Stomach (tissue), 9 donors: Measurements from ENCODE around the gene ZNF844. TPM values are rescaled to one million over a fixed set of nuclear protein-coding genes. Genes with fewer than 3 reads are reported as not detected.

ENCODE experiments used
- DNase-seq, 2 donors: peaks; one replicate each; pipeline versions ENCODE4 v3.0.0 to v3.0.0-alpha.2; 2013 to 2019
- H3K27ac ChIP-seq, 5 donors: fragments of 200-600 bp in 4 of 5; sonication (generic) in 4 of 5; one replicate each; pipeline ENCODE4 v1.5.1; 2013 to 2019; ENCODE audit warnings: mild to moderate bottlenecking in 1 of 5, moderate library complexity in 1 of 5
- H3K27me3 ChIP-seq, 3 donors: fragments of 200-600 bp; sonication (generic); one replicate each; pipeline ENCODE4 v1.5.1; 2017 to 2019; ENCODE audit warnings: mixed run types in 1 of 3
- H3K36me3 ChIP-seq, 4 donors: fragments of 200-600 bp; sonication (generic); 1 replicate in 3 of 4; 2 replicates in 1 of 4; pipeline ENCODE4 v1.5.1; 2016 to 2019
- H3K4me1 ChIP-seq, 4 donors: fragments of 200-600 bp; sonication (generic); one replicate each; pipeline ENCODE4 v1.5.1; 2016 to 2019
- H3K4me3 ChIP-seq, 4 donors: fragments of 200-600 bp; sonication (generic) in 3 of 4; one replicate each; pipeline ENCODE4 v1.5.1; 2016 to 2019; ENCODE audit warnings: mild to moderate bottlenecking in 1 of 4
- H3K9me3 ChIP-seq, 4 donors: fragments of 200-600 bp; sonication (generic); one replicate each; pipeline ENCODE4 v1.5.1; 2016 to 2019
- EP300 ChIP-seq: sonication (generic); formaldehyde crosslinking; IDR thresholded peaks from one replicate; pipeline ENCODE4 v1.6.1; 2017; ENCODE audit warnings: antibody characterized with exemption
- POLR2A ChIP-seq, 4 donors: fragments of 450-650 bp; IDR thresholded peaks; one replicate each; pipeline ENCODE4 v1.6.1; 2016; ENCODE audit warnings: antibody characterized with exemption in 4 of 4, control low read depth in 2 of 4, mild to moderate bottlenecking in 1 of 4, moderate library complexity in 1 of 4
- POLR2AphosphoS5 ChIP-seq, 3 donors: sonication (generic); formaldehyde crosslinking; IDR thresholded peaks; one replicate each; pipeline ENCODE4 v1.6.1; 2016; ENCODE audit warnings: antibody characterized with exemption in 3 of 3
- WGBS, 5 donors: extraction: QIAGEN DNeasy Blood & Tissue Kit in 3 of 5; methylation state at CpG; one replicate each; pipeline versions ENCODE4 v1.1.5 to v1.1.7; 2013 to 2018; 5-methylcytosine and 5-hydroxymethylcytosine counted together
- intact Hi-C: fragments of 100-400 bp; cut with DNase I; formaldehyde crosslinking; loops from one replicate; pipeline ENCODE4 v1.15.1; 2023; ENCODE audit warnings: low total_unique reads
- polyA plus RNA-seq, 3 donors: library from polyadenylated mRNA; stranded (reverse); fragments of 200-250 nt; gene quantifications; one replicate each; pipeline ENCODE4 v1.2.3, GENCODE V29; 2013
- total RNA-seq, 5 donors: library from RNA; depleted of rRNA; stranded (reverse); fragments of >200 nt; gene quantifications; one replicate each; pipeline versions ENCODE4 v1.1.0 to v1.2.3, GENCODE V29; 2014 to 2016
- TF ChIP-seq, protein P1 (sequence below), 7 experiments: fragments of 450-650 bp in 4 of 7; fragments of 200-600 bp in 3 of 7; sonication (generic) in 3 of 7; IDR thresholded peaks; one replicate each; pipeline ENCODE4 v1.5.1; 2016 to 2019; ENCODE audit warnings: antibody characterized with exemption in 7 of 7, control low read depth in 2 of 7, mild to moderate bottlenecking in 1 of 7
- donor health status: healthy with polysubstance abuse.
- donor health status: Bipolar disorder and iron deficiency.
- donor health status: healthy.

The ZNF844 gene
- total and polyA plus RNA-seq, 8 donors = 1.2 to 16.1 (median 2.5) TPM

DNA sequence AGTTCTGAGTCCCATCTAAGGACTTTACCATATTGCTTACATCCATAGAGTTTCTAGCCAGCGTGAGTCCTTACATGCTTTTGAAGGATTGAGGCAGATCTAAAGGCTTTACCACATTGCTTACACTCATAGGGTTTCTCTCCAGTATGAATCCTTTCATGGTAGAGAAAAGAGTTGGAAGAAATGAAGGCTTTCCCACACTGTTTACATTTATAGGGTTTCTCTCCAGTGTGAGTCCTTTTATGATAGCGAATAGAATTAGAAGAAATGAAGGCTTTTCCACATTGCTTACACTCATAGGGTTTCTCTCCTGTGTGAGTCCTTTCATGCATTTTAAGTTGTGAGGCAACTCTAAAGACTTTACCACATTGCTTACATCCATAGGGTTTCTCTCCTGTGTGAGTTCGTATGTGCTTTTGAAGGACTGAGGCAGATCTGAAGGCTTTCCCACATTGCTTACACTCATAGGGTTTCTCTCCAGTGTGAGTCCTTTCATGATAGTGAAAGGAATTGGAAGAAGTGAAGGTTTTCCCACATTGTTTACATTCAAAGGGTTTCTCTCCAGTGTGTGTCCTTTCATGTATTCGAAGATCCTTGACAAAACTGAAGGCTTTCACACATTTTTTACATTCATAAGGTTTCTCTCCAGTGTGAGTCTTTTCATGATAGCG, 20.6 kb upstream of the ZNF844 start:
- no peaks in the 10 kb centered on the region for H3K4me1 ChIP-seq
- H3K27me3 ChIP-seq = no peaks in the 10 kb centered on the region
- H3K27ac ChIP-seq = no peak overlapping the region
- H3K4me3 ChIP-seq = no peak overlapping the region
- H3K36me3 ChIP-seq = peaks cover 0 to 26% (median 16%) of the 10 kb centered on the region in 4 donors
- H3K9me3 ChIP-seq = peaks cover 16 to 49% (median 32%) of the 10 kb centered on the region in 4 donors
- TF ChIP-seq, protein P1, sequence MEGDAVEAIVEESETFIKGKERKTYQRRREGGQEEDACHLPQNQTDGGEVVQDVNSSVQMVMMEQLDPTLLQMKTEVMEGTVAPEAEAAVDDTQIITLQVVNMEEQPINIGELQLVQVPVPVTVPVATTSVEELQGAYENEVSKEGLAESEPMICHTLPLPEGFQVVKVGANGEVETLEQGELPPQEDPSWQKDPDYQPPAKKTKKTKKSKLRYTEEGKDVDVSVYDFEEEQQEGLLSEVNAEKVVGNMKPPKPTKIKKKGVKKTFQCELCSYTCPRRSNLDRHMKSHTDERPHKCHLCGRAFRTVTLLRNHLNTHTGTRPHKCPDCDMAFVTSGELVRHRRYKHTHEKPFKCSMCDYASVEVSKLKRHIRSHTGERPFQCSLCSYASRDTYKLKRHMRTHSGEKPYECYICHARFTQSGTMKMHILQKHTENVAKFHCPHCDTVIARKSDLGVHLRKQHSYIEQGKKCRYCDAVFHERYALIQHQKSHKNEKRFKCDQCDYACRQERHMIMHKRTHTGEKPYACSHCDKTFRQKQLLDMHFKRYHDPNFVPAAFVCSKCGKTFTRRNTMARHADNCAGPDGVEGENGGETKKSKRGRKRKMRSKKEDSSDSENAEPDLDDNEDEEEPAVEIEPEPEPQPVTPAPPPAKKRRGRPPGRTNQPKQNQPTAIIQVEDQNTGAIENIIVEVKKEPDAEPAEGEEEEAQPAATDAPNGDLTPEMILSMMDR (IDR thresholded peaks at IDR 0.05) = no peak
- TF ChIP-seq POLR2AphosphoS5 (IDR thresholded peaks at IDR 0.05) (no peak), EP300 (no peak), POLR2A (IDR thresholded peaks at IDR 0.05) (no peak)
- 93 to 96% (median 95%) methylated on average over 5 of the region's 5 CpGs for WGBS, 5 donors
- DNase-seq = no peak
- intact Hi-C loops = no loop called here

DNA sequence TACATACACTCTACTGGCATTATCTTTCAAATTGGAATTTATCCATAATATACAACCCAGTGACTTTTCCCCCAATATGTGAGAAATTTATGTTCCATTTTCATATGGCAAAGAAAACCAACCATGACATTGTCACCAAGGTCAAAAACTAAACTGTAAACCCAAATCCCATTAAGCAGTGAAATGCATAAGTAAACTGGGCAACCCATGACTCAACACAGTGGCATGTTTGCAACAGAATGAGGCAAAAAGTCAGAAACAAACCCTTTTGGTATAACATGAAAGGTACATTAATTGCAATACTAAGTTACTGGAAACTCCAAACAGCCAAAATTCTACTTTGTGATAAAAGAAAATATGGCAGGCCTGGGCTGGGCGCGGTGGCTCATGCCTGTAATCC, 16.7 kb upstream of the ZNF844 start:
- Histone ChIP-seq H3K4me3 (no peak overlapping the region), H3K9me3 (peaks cover 16 to 33% (median 25%) of the 10 kb centered on the region in 4 donors), H3K36me3 (peaks cover 0 to 26% (median 16%) of the 10 kb centered on the region in 4 donors), H3K27ac (no peak overlapping the region), H3K4me1 (peaks cover 8 to 14% (median 11%) of the 10 kb centered on the region in 4 donors), H3K27me3 (no peaks in the 10 kb centered on the region)
- WGBS, 5 donors = 95 to 100% (median 98%) methylated on average over 2 of the region's 2 CpGs
- intact Hi-C loops = no loop called here
- no peak for DNase-seq
- TF ChIP-seq POLR2AphosphoS5 (IDR thresholded peaks at IDR 0.05) = no peak
- TF ChIP-seq POLR2A (IDR thresholded peaks at IDR 0.05) = no peak
- TF ChIP-seq, protein P1 (IDR thresholded peaks at IDR 0.05) = no peak
- no peak for TF ChIP-seq EP300

DNA sequence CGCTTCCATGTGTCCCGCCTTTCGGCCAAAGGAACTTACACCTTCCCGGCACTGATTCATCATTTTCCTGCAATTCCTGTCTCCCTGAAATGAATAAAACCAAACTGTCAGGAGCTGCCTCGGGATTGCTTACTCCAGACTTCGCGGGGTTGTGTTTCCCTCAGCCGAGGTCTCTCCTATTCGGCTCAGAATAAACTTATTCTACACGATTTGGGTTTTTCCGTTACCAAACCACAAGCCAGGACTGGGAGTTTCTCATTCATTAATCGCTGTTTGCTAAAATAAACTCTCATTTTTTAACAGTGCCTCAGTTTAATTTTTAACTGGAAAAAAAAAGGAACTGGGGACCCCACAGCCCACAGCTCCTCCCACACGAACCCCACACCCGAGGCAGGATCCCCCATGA, 12.4 kb upstream of the ZNF844 start:
- Histone ChIP-seq H3K4me1 (peaks cover 8 to 18% (median 13%) of the 10 kb centered on the region in 4 donors), H3K9me3 (no peaks in the 10 kb centered on the region), H3K36me3 (no peaks in the 10 kb centered on the region), H3K27ac (peak overlapping the region; percentile 62 to 82 (median 80)), H3K27me3 (peaks cover 0 to 3% (median 0%) of the 10 kb centered on the region in 3 donors), H3K4me3 (peak overlapping the region; percentile 67 to 72 (median 68))
- DNase-seq = peak in 1 of 2 donors; percentile 30
- intact Hi-C loops = no loop called here
- WGBS, 5 donors = 0 to 2% (median 1%) methylated on average over 14 of the region's 14 CpGs
- TF ChIP-seq, protein P1 (IDR thresholded peaks at IDR 0.05) = no peak
- no peak for TF ChIP-seq EP300
- no peak for TF ChIP-seq POLR2AphosphoS5 (IDR thresholded peaks at IDR 0.05)

DNA sequence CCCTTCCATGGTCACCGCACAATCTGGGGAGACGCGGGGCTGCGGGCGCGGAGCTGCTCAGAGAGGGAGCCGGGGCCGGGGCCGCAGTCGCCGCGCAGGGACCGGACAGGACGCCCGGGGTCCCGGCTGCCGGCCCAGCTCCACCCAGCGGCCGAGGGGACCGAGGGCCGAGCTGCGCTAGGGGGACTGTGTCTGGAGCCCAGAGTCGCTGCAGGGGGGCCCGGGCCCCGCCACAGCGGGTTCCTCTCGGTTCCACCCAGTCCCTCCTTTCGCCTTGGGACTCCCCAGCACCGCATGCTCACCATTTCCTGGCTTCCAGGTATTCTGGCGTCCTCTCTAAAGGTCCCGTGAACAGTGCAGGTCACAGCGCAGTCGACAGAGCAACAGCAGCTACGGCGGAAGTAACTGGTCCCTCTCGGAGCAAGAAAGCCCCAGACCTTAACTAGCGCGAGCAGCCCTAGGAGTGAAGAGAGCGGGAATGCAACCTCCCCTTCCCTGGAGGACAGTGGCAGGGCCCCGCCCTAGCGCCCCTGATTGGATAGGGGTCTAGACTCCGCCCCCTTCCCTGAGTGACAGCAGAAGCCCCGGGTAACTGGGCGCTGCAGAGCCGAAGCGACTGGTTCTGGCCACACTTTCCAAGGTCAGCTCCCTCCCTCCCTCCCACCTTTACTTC, 11.9 kb upstream of the ZNF844 start, which contains the start of gene ZNF878:
TSS of gene ZNF878 (minus strand) at position 465 of the 673 bp plus-strand sequence. CDS start at position 305, 160 bp downstream.
- Histone ChIP-seq H3K27ac (peak within 1 kb of the TSS; percentile 62 to 82 (median 80)), H3K36me3 (no peaks in the 10 kb centered on the region), H3K4me1 (peaks cover 8 to 18% (median 13%) of the 10 kb centered on the region in 4 donors), H3K27me3 (peaks cover 0 to 3% (median 0%) of the 10 kb centered on the region in 3 donors), H3K9me3 (no peaks in the 10 kb centered on the region), H3K4me3 (peak within 1 kb of the TSS; percentile 67 to 72 (median 68))
- DNase-seq = peak; percentile 95 to 96
- intact Hi-C loops = no loop called here
- WGBS, 5 donors = 0 to 3% (median 0%) methylated on average over 19 to 46 of the region's 46 CpGs
- peak in 2 of 4 donors; percentile 42 to 76 for TF ChIP-seq POLR2A (IDR thresholded peaks at IDR 0.05)
- TF ChIP-seq POLR2AphosphoS5 (IDR thresholded peaks at IDR 0.05) = peak; percentile 68 to 96 (median 95)
- TF ChIP-seq EP300 = no peak
